Esophagus squamous epithelium (tissue), 4 donors: ENCODE measurements around the gene GLRX5.

Experiments
- POLR2A ChIP-seq, 4 donors: fragments of 450-650 bp; IDR thresholded peaks; one replicate each; pipeline ENCODE4 v1.6.1; 2017; ENCODE audit warnings: antibody characterized with exemption in 4 of 4, mild to moderate bottlenecking in 4 of 4, moderate library complexity in 3 of 4
- TF ChIP-seq, protein P1 (sequence below), 6 experiments: fragments of 450-650 bp in 4 of 6; fragments of 200-600 bp in 2 of 6; sonication (generic) in 2 of 6; IDR thresholded peaks; one replicate each; pipeline ENCODE4 v1.5.1; 2016 to 2019; ENCODE audit warnings: antibody characterized with exemption in 6 of 6, mild to moderate bottlenecking in 4 of 6, moderate library complexity in 4 of 6

GRCh38 chr14:95569440-95569839, 34.6 kb downstream of the GLRX5 start:
- TF ChIP-seq, protein P1, sequence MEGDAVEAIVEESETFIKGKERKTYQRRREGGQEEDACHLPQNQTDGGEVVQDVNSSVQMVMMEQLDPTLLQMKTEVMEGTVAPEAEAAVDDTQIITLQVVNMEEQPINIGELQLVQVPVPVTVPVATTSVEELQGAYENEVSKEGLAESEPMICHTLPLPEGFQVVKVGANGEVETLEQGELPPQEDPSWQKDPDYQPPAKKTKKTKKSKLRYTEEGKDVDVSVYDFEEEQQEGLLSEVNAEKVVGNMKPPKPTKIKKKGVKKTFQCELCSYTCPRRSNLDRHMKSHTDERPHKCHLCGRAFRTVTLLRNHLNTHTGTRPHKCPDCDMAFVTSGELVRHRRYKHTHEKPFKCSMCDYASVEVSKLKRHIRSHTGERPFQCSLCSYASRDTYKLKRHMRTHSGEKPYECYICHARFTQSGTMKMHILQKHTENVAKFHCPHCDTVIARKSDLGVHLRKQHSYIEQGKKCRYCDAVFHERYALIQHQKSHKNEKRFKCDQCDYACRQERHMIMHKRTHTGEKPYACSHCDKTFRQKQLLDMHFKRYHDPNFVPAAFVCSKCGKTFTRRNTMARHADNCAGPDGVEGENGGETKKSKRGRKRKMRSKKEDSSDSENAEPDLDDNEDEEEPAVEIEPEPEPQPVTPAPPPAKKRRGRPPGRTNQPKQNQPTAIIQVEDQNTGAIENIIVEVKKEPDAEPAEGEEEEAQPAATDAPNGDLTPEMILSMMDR (IDR thresholded peaks at IDR 0.05), result no peak
- no peak for TF ChIP-seq POLR2A (IDR thresholded peaks at IDR 0.05)
